Measurements from ENCODE around the gene ING1. TPM values are rescaled to one million over a fixed set of nuclear protein-coding genes. Genes with fewer than 3 reads are reported as not detected.

ING1 gene
- total and polyA plus RNA-seq, 2 donors (not counting 1 experiment from before 2014, with no cell fraction given): 29.1 to 34.2 TPM

DNA sequence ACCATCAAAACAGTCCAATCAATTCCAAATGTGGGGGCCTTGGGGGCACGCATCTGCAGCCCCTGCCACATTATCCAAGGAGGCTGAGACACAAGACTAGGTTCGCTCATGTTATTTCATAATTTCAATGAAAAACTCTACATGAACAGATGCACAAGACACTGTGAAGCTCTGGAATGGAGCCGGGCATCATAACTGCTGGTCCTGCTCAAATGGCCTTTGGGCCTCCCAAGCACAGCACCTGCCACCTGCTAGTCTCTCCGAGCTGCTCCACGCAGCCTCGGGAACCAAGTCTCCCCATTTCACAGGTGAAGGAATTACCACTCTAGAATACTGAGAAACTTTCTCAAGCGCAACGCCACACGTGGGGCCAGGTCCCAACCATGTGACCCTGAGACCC, 24.5 kb upstream of the ING1 start:
- Histone ChIP-seq H3K27me3 (replicated peaks in 1 of 4; ENCODE audit: control extremely low read depth in 1 of 4, control insufficient read depth in 3 of 4, insufficient read depth in 4 of 4, low read length in 3 of 4) (no peaks in the 10 kb centered on the region), H3K4me3 (ENCODE audit: control extremely low read depth in 1 of 5, extremely low read depth in 1 of 5, insufficient read depth in 1 of 5, low read depth in 2 of 5, low read length in 4 of 5) (no peak overlapping the region), H3K27ac (ENCODE audit: low read length in 2 of 2) (no peak overlapping the region), H3K36me3 (replicated peaks in 1 of 2; ENCODE audit: control extremely low read depth in 1 of 2, control insufficient read depth in 1 of 2, extremely low read depth in 1 of 2, insufficient read depth in 2 of 2, low read length in 1 of 2) (peaks cover 25 to 60% of the 10 kb centered on the region in 2 experiments), H3K9ac (ENCODE audit: low read length) (no peak overlapping the region), H2AFZ (ENCODE audit: insufficient read depth, low read depth, low read length, poor library complexity, severe bottlenecking) (no peak overlapping the region), H4K20me1 (ENCODE audit: control insufficient read depth, insufficient read depth, low read length, poor library complexity, severe bottlenecking) (peaks cover 6% of the 10 kb centered on the region), H3K4me1 (ENCODE audit: control insufficient read depth in 2 of 2, insufficient read depth in 2 of 2, low read length in 2 of 2) (no peaks in the 10 kb centered on the region), H3K4me2 (replicated peaks; ENCODE audit: low read depth, low read length, poor library complexity, severe bottlenecking) (no peak overlapping the region), H3K79me2 (ENCODE audit: control insufficient read depth, insufficient read depth, low read length) (peaks cover 6% of the 10 kb centered on the region), H3K9me3 (ENCODE audit: control extremely low read depth in 1 of 3, control insufficient read depth in 2 of 3, insufficient read depth in 1 of 3, low read length in 2 of 3) (no peaks in the 10 kb centered on the region)
- peak overlapping the region; percentile 3 for H3K27ac Mint-ChIP-seq
- H3K4me3 Mint-ChIP-seq: no peak overlapping the region
- H3K4me1 Mint-ChIP-seq: no peaks in the 10 kb centered on the region
- ChIA-PET POLR2A (no interaction called here), CTCF (interaction anchor here (1.4 kb wide), 1 partner anchor 536 kb away, joined by 3 read pairs; no protein-coding TSS in a partner anchor)
- no peak for DNase-seq
- WGBS (ENCODE audit: insufficient coverage): 91% methylated on average over 9 of the region's 9 CpGs
- no peak for ATAC-seq (ENCODE audit: low read depth)
- H3K27me3 Mint-ChIP-seq: no peaks in the 10 kb centered on the region
- intact Hi-C loops (cut with micrococcal nuclease): no loop called here
- TF ChIP-seq, protein P1, sequence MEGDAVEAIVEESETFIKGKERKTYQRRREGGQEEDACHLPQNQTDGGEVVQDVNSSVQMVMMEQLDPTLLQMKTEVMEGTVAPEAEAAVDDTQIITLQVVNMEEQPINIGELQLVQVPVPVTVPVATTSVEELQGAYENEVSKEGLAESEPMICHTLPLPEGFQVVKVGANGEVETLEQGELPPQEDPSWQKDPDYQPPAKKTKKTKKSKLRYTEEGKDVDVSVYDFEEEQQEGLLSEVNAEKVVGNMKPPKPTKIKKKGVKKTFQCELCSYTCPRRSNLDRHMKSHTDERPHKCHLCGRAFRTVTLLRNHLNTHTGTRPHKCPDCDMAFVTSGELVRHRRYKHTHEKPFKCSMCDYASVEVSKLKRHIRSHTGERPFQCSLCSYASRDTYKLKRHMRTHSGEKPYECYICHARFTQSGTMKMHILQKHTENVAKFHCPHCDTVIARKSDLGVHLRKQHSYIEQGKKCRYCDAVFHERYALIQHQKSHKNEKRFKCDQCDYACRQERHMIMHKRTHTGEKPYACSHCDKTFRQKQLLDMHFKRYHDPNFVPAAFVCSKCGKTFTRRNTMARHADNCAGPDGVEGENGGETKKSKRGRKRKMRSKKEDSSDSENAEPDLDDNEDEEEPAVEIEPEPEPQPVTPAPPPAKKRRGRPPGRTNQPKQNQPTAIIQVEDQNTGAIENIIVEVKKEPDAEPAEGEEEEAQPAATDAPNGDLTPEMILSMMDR (IDR thresholded peaks at IDR 0.05): no peak
- TF ChIP-seq EZH2 (IDR thresholded peaks at IDR 0.05; ENCODE audit: borderline replicate concordance, insufficient read depth, low read depth, low read length, poor library complexity, severe bottlenecking): no peak
- no peaks in the 10 kb centered on the region for H3K9me3 Mint-ChIP-seq (ENCODE audit: insufficient read depth)

DNA sequence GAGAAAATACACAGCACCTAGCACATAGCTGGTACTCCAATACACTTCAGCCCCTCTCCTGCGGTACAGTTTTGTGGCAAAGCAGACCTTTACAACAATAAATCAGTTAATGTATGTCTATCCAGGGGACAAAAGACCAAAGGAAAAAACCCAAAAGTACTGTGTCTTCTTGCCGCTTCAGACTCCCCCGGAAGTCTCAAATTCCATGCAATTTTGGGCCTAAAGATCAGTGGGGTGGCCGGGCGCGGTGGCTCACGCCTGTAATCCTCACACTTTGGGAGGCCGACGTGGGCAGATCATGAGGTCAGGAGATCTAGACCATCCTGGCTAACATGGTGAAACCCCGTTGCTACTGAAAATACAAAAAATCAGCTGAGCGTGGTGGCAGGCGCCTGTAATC, 23.8 kb upstream of the ING1 start:
- Mint-ChIP-seq H3K4me1 (no peaks in the 10 kb centered on the region), H3K9me3 (ENCODE audit: insufficient read depth) (no peaks in the 10 kb centered on the region), H3K27ac (no peak overlapping the region), H3K4me3 (no peak overlapping the region), H3K27me3 (no peaks in the 10 kb centered on the region)
- 88% methylated on average over 12 of the region's 12 CpGs for WGBS (ENCODE audit: insufficient coverage)
- no peak for ATAC-seq (ENCODE audit: low read depth)
- Histone ChIP-seq H3K4me1 (ENCODE audit: control insufficient read depth in 2 of 2, insufficient read depth in 2 of 2, low read length in 2 of 2) (no peaks in the 10 kb centered on the region), H3K36me3 (replicated peaks in 1 of 2; ENCODE audit: control extremely low read depth in 1 of 2, control insufficient read depth in 1 of 2, extremely low read depth in 1 of 2, insufficient read depth in 2 of 2, low read length in 1 of 2) (peaks cover 21 to 57% of the 10 kb centered on the region in 2 experiments), H2AFZ (ENCODE audit: insufficient read depth, low read depth, low read length, poor library complexity, severe bottlenecking) (no peak overlapping the region), H3K4me3 (ENCODE audit: control extremely low read depth in 1 of 5, extremely low read depth in 1 of 5, insufficient read depth in 1 of 5, low read depth in 2 of 5, low read length in 4 of 5) (no peak overlapping the region), H3K9me3 (ENCODE audit: control extremely low read depth in 1 of 3, control insufficient read depth in 2 of 3, insufficient read depth in 1 of 3, low read length in 2 of 3) (no peaks in the 10 kb centered on the region), H4K20me1 (ENCODE audit: control insufficient read depth, insufficient read depth, low read length, poor library complexity, severe bottlenecking) (peaks cover 6% of the 10 kb centered on the region), H3K4me2 (replicated peaks; ENCODE audit: low read depth, low read length, poor library complexity, severe bottlenecking) (no peak overlapping the region), H3K27me3 (replicated peaks in 1 of 4; ENCODE audit: control extremely low read depth in 1 of 4, control insufficient read depth in 3 of 4, insufficient read depth in 4 of 4, low read length in 3 of 4) (no peaks in the 10 kb centered on the region), H3K79me2 (ENCODE audit: control insufficient read depth, insufficient read depth, low read length) (peaks cover 6% of the 10 kb centered on the region), H3K9ac (ENCODE audit: low read length) (no peak overlapping the region), H3K27ac (ENCODE audit: low read length in 2 of 2) (no peak overlapping the region)
- POLR2A ChIA-PET: no interaction called here
- intact Hi-C loops (cut with micrococcal nuclease): no loop called here
- CTCF ChIA-PET: interaction anchor here (0.8 to 1.4 kb wide), 3 partner anchors 45 to 535 kb away, joined by 3 read pairs; no protein-coding TSS in a partner anchor
- TF ChIP-seq, protein P1 (IDR thresholded peaks at IDR 0.05): no peak
- no peak for TF ChIP-seq EZH2 (IDR thresholded peaks at IDR 0.05; ENCODE audit: borderline replicate concordance, insufficient read depth, low read depth, low read length, poor library complexity, severe bottlenecking)
- no peak for DNase-seq

Data from B cell (primary cell).